T47D (cell line): ENCODE results near the gene SYK.
A peak's percentile ranks its signal among the peaks of the same experiment; 100 is the strongest.
"Not testable (repeated sequence)": the region's sequence is repeated elsewhere in the genome, so short reads cannot be mapped to it uniquely, and the experiment has no call there.

ENCODE experiments used
- DNase-seq, 2 experiments: peaks; one replicate each; pipeline versions ENCODE4 v3.0.0 to v3.0.0-alpha.2; 2011 to 2012; ENCODE audit warnings: low read depth in 1 of 2, low spot score in 1 of 2
- JUND ChIP-seq: IDR thresholded peaks from 2 replicates; pipeline ENCODE4 v1.6.1; 2012; ENCODE audit warnings: low read depth
- in situ Hi-C: cut with HindIII; loops from 2 replicates; pipeline ENCODE4 v1.10.0; 2016; ENCODE audit warnings: low sequenced_read_pairs, low pct_unique_long_range_greater_than_20kb

The SYK gene

GRCh38 chr9:90801241-90801972 is at the start of gene SYK:
Gene SYK (plus strand): TSS chr9:90801819. CDS start chr9:90843899, 42,080 bp downstream.
- in situ Hi-C loops = no loop called here
- peak; percentile 67 to 83 for DNase-seq

GRCh38 chr9:90755514-90756371 is 45.9 kb upstream of the SYK start:
- DNase-seq = peak in 1 of 2 experiments; percentile 78
- in situ Hi-C loops = not testable (repeated sequence)

More at GRCh38 chr9:90801241-90801972, at the start of gene SYK:
- TF ChIP-seq JUND = no peak

DNA sequence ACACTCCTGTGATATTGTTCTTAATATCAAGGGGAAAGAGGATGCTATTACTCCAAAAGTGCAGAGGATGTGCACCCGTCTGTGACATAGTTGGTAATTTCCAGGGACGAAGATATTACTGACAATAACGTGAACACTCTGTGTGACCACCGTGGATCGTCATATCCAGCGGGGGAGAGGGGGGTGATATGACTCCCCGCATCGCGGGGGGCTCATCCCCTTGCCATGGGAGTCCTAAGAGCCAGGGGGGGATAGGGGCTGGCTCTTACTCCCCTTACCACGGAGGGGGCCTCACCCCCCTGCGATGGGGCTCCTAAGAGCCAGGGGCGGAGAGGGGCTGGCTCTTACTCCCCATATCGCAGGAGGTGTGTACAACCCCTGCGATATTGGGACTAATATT is 41.0 kb upstream of the SYK start:
- in situ Hi-C loops, DNase-seq: not testable (repeated sequence)

DNA sequence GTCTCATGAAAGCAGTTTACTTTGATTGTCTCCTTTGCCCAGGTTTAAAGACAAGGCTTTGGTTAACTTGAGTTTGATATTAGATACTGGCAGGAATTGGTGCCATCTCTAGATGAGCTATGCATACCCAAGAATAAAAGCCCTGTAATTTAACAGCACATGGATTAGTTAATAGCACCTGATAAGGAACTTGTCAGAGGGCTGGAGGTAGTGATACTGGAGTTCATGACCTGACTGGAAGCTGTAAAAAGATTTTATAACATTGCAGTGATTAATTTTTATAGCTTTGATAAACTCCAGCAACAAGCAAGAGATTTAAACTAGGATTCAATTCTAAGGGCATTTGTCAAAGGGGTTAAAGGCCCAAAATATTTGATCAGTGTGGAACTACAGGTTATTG is 34.9 kb upstream of the SYK start:
- no peak for DNase-seq
- in situ Hi-C loops = no loop called here
- no peak for TF ChIP-seq JUND

DNA sequence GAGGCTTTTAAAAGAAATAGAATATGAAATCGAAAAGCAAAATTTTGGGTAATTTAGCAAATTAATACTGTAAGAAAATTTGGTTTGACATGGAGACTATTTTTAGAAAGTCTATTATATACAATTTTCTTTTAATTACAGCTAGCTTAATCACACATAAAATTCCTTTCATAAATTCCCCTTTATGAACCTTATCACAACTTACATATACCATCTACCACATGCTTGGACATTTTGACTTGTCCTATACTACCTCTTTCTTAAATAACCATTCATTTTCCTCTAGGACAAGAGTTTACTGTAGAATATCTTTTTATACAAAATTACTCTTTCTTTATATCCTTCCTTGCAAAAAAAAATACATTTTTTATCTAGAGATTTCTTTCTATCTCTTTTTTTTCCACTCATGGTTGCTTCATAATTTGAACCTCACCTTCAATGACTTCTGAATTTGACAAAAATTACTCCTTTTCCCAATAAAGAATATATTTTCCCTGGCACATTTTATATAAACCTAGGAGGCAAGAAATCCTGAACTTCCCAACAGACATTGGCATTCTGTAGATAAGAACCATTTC is 34.0 kb upstream of the SYK start:
- no peak for TF ChIP-seq JUND
- DNase-seq = no peak
- in situ Hi-C loops = no loop called here

GRCh38 chr9:90770182-90770738 is 31.4 kb upstream of the SYK start:
- no peak for TF ChIP-seq JUND
- DNase-seq = no peak
- in situ Hi-C loops = no loop called here

DNA sequence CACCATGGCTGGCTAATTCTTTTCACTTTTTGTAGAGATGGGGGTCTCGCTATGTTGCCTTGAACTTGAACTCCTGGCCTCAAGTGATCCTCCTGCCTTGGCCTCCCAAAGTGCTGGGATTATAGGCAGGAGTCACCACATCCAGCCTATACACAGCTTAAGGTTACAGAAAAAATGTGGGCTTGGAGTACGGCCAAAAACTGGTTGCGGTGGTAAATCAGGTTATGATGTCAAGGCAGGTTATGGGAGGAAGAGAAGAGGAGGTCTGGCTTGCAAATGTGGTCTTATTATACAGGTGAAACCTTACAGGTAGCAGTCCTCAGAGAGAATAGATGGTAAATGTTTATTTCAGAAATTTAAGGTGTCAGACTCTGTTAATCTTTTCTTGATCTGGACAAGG is 30.7 kb upstream of the SYK start:
- in situ Hi-C loops = no loop called here
- TF ChIP-seq JUND = no peak
- DNase-seq = peak in 1 of 2 experiments; percentile 60

DNA sequence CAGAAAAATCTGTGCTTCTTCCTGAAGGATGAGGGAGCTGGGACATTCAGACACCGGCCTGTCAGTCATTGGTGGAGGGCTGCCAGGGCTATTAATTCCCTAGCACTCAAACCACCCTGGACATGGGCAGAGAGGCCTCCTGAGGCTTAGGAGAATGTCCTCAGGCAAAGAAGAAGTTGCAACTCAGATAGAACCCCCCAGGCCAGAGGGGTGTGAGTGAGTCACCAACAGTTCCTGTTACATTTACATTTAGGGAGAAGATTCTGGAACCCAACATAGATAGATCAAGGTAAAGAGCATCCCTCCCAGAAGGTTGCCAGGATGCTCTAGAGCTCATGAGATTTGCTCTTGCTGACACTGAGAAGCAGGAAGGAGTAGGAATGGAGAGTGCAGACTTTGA is 29.2 kb upstream of the SYK start:
- TF ChIP-seq JUND = no peak
- DNase-seq = no peak
- in situ Hi-C loops = no loop called here

GRCh38 chr9:90773617-90774016 is 28.0 kb upstream of the SYK start:
- no peak for TF ChIP-seq JUND
- in situ Hi-C loops = no loop called here
- DNase-seq = peak in 1 of 2 experiments; percentile 49

GRCh38 chr9:90774071-90774470 is 27.5 kb upstream of the SYK start:
- in situ Hi-C loops = no loop called here
- TF ChIP-seq JUND = no peak
- DNase-seq = no peak

GRCh38 chr9:90774682-90775081 is 26.9 kb upstream of the SYK start:
- TF ChIP-seq JUND = no peak
- peak in 1 of 2 experiments; percentile 51 for DNase-seq
- in situ Hi-C loops = no loop called here

DNA sequence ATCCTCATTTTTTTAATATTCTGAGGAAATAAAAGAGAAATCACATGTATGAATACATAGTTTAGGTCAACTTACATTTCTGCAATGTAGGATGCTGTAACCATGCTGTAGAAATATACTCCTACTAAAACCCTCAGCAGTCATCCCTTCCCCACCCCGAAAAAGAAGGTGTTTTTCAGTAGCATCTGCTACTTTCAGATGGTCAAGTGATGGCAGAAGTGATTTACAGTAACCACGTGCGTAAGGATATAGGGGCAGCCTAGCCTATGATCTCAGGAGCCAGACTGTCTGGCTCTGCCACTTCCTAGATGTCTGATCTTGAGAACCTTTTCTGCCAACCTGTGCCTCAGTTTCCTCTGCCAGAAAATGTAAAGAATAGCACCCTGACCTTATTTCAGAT is 26.0 kb upstream of the SYK start:
- no peak for DNase-seq
- no peak for TF ChIP-seq JUND
- in situ Hi-C loops = no loop called here

- in situ Hi-C loops = no loop called here
These were observed 22.9 kb upstream of the SYK start for GRCh38 chr9:90778746-90779145.

More at GRCh38 chr9:90778746-90779145, 22.9 kb upstream of the SYK start:
- no peak for TF ChIP-seq JUND
- DNase-seq = no peak
